Kasumi-1 (cell line): ENCODE results near the gene UST.
"Not testable (repeated sequence)": the region's sequence is repeated elsewhere in the genome, so short reads cannot be mapped to it uniquely, and the experiment has no call there.

ENCODE experiments used
- DNase-seq, 2 experiments: peaks; one replicate each; lab custom pipeline; 2025; lab: John Stamatoyannopoulos, UW

The UST gene

DNA sequence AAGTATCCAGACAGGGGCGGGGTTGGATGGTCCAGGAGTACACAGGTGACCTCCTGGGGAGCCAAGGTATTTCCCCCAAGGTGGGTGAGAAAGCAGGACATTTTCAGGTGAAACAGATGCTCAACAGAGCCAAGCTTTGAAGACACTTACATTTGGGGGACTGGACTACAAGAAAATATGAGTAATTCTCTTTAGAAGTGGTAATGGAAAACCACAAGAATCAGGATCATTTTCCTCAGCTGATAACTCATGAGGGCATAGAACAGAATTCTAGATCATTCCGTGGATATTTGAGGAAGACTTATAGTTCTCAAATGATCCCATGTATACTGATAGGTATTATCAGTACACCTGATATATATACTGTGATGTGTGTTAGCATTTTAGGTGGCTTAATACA is 89.9 kb downstream of the UST start:
- DNase-seq: no peak

DNA sequence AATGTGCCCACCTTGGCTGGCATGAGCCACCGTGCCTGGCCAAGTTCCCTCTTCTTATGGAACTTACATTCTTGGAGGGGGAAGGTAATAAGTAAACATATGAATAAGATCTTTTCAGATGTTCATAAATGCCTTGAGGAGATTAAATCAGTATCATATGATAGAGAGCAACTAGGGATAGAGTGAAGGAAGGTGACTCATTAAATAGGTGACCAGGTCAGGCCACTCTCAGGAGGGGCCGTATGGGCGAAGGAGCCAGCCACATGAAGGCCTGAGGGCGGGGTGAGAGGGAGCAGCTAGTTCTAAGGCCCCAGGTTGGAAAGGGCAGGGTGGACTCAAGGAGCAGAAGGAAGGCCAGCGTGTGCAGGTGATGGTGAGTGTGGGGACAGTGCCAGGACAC is 91.1 kb downstream of the UST start:
- DNase-seq: no peak

DNA sequence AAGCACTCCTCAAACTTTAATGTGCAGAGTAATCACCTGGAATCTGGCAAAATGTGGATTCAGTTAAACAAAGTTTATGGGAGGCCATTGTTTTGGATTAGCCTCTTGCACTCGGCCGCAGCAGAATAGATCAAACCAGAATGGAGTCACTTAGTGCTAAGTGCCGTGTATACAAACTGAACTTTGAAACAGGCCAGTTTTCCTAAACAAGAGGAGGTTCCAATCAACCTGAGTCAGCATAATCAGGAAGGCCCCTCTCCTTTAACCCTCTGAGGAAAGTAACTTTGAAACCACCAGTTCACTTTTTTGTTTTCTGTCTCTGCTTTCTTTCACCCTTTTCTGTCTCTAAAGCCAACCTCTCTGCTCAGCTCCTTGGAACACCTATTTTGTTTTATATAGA is 92.2 kb downstream of the UST start:
- DNase-seq: no peak

DNA sequence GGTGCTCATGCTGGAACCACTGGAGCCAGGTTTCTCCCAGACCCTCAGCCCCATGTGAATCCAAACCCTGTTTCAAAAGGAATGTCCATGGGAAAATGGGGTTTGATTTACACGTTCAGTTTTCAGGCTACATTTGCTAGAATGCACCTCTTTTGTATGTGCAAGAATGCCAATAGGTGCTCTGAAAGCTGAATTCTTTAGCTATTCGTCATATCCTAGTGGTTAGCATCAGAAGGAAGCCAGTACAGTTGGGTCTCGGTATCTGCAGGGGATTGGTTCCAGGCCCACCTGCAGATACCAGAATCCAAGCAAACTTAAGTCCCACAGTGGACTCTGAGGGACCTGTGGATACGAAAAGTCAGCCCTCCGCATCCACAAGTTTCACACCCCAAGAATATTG is 93.4 kb downstream of the UST start:
- no peak for DNase-seq

DNA sequence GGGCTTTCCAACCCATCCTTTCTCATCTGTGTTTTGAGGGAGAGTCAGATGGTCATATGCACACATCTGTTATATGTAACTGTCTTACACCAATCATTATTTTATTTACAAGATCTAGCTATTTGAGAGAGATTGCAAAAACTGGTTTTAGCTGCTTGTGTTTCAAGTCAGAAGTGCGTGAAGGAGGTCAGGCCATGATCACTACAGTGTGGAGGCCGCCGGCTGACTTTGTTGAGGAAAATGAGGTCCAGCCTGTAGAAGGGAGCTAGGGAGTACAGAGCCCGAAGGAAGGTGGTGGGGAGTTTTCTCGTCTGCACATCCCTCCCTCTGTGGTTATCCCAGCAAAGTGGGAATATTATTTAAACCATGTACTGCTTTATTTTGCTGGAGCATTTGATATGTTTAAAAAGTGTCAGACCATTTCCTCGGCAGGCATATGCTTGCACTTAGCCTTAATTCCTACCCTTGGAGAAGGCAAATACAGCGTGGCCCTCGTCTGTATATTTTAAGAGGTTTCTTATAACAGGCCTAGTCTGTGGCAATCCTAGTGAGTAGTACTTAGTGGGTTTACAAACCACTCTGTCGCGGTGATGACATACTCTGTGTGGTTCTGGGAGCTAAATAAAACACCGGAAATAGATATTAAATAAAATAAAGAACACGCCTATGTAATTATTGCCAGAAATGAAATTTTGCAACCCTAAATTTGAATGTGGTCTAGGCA is 95.6 kb downstream of the UST start:
- DNase-seq: no peak

DNA sequence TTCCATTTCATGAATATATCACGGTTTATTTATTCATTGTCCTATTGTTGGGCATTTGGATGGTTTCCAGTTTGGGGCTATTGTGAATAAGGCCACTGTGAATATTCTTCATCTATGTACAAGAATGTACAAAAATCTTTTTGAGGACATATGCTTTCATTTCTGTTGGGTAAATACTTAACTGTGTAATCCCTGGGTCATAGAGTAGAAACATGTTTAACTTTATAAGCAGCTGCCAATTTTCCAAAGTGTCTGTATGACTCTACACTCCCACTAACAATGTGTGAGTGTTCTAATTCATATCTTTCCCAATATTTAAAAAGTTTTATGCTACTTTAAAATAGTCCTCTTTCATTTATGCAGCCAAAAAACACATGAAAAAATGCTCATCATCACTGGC is 98.6 kb downstream of the UST start:
- DNase-seq: no peak

DNA sequence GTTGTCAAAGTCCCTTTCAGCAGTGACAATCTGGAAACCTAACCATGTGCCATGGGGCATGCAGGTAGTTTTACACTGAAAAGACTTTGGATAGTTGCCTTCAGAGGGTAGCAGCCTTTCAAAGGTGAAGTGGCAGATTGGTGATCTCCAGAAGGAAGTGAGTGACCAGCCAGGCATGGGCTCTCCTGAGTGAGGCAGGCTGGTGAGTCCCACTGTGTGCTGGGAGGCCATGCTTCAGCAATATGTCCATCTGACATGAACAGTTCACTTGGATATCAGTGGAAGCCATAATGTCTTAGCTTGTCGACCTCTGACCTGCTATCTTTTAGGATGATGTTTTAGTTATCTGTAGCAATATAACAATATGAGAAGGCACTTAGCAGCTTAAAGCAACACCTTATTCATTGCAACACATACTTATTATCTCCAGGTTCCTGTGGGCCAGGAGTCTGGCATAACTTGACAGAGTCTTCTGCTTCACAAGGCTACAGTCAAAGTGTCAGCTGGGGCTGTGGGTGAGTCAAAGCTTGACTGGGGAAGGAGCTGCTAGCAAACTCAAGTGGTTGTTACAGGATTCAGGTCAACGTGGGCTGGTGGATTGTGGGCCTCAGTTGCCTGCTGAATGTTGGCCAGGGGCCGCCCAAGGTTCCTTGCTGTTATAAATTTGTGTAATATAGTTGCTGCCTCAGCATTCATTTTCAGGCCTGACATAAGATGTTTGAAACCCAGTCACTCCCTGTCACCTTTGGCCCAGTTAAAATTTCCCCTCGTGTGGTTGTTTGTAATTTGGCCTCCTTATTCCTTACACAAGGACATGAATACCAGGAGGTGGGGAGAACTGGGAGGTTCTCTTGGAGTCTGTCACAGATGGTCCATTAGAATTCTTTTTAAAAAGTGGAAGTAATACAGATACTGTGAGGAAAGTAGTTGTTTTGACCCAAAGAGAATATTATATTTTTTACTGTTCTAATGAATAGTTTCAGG is 100.2 kb downstream of the UST start:
- DNase-seq: no peak

DNA sequence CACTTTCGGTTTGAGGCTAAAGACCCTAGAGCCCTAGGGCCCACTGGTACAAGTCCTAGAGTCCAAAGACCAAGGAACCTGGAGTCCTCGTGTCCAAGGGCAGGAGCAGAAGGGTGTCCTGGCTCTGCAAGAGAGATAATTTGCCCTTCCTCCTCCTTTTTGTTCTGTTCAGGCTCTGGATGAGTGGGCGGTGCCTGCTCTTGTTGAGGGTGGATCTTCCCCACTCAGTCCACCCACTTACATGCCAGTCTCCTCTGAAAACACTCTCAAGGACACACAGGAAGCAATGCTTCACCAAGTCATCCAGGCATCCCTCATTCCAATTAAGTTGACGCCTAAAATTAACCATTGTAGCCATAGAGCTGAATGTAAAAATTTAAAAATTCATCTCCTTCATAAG is 102.1 kb downstream of the UST start:
- DNase-seq: no peak

DNA sequence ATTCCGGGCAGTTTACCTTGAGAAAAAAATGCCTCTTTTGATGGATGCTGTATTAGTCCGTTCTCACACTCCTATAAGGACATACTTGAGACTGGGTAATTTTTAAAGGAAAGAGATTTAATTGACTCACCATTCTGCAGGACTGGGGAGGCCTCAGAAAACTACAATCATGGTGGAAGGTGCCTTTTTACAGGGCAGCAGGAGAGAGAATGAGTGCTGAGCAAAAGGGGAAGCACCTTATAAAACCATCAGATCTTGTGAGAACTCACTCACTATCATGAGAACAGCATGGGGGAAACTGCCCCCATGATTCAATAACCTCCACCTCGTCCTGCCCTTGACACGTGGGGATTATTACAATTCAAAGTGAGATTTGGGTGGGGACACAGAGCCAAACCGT is 102.6 kb downstream of the UST start:
- peak; percentile 10 to 13 for DNase-seq

DNA sequence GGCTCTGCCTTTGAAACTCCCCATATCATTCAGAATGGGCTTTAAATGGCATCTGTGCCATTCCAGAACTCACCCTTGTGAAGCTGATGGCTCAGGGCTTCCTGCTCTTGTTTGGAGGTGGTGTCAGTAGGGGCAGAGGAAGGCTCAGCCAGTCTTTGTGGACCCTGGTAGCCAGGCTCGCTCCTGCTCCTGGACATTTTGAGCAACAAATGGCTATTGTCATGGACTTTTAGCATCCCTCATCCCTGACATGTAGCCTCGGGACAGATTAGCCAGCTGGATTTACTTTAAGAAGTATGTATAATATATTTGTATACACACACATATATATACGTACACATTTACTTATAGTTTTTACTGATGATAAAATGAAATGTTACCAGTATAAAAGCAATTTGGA is 104.1 kb downstream of the UST start:
- no peak for DNase-seq

DNA sequence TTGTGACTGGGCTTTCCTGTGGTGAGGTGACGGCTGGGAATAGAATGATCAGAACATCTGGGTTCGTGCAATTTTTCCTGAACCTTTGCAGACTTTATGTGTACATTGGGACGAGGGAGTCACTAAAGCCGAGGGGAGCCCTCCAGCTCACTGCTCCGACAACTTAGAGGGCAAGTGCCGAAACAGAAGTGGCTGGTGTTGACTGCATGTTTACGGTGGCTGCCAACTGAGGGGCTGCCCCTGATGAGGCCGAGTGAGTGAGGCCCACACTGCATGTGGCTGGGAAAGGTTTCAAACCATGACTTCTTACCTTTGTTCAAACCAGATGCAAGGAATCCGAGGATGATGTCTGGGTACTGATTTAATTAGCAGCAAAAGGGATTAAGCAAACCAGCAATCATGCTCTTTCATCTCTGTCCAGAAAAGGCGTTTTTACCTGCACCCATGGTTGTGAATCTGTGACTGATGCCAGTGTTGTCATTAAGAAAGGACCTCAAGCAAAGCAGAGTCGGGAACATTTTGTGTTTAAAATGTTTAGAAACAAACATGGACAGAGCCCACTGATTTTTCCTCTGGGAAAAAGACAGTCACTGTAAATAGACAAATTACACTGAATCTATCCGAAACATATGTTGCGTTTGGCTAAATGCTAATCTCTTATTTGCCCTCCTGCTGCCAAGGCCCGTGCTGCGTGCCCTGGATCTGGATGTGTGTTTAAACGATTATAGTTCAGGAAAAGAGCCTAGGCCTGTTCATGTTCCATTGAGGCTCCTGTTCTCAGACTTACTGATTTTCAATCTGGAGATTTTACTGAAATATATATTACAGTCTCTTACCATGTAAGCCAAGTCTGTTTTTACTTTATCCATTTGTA is 105.1 kb downstream of the UST start:
- no peak for DNase-seq

DNA sequence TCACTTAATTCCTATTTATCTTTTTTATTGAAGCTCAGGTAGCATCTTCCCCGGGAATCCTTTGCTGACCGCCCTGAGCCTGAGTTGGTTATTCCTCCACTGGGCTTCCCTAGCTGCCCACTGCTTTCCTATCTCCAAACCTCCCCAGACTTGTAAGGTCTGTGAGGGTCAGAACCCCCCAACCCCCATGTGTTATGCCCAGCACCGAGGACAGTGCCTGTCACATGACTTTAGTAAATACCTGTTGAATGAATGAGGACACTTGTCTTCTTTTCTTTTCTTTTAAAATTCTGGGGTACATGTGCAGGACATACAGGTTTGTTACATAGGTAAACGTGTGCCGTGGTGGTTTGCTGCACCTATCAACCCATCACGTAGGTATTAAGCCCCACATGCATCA is 105.9 kb downstream of the UST start:
- DNase-seq: no peak

DNA sequence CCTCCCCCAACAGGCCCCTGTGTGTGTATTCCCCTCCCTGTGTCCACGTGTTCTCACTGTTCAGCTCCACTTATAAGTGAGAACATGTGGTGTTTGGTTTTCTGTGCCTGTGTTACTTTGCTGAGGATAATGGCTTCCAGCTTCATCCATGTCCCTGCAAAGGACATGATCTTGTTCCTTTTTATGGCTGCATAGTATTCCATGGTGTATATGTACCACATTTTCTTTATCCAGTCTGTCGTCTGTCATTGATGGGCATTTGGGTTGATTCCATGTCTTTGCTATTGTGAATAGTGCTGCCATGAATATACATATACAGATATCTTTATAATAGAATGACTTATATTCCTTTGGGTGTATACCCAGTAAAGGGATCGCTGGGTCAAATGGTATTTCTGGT is 106.3 kb downstream of the UST start:
- DNase-seq: not testable (repeated sequence)

DNA sequence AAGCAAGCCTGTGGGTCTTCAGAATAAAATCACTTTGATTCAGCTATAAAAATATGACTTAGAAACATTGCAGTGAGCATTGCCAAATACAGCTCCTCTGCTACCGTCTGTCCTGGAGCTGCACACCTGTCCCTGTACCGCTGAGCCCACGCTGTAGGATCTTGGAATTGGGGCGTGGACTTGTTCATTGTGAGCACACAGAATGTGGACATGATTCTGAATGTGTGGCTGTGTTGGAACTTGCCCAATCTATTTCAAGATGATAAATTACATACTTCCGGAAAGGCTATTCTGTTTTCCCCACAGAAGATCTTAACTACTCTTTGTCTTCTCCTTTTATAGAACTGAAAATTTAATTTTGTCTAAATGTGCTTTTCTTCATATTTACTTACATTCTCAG is 107.3 kb downstream of the UST start:
- DNase-seq: no peak

DNA sequence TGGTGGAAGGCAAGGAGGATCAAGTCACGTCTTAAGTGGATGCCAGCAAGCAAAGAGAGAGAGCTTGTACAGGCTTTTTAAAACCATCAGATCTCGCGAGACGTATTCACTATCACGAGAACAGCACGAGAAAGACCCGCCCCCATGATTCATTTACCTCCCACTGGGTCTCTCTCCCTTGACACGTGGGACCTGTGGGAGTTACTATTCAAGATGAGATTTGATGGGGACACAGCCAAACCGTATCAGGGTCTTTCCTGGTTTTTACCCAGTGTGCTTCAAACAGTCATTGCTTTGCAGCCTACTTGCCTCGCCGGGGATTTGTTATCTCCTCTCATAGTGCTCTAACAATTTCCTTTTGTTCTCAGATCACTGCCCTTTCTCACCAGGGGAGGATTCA is 108.2 kb downstream of the UST start:
- DNase-seq: no peak

DNA sequence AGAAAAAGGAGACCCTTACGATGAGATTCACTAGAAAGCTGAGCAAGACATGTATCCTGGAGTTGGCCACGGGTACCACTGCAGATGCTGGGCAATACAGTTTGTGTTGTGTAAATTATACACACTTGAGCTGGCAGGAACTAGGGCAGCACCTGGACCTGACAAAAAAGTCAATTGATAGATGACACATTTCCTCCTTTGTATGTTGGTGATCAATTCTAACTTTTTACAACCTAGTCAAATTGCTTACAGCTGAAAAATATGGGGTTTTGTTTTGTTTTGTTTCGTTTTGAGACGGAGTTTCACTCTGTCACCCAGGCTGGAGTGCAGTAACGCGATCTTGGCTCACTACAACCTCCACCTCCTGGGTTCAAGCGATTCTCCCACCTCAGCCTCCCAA is 108.9 kb downstream of the UST start:
- DNase-seq: no peak

DNA sequence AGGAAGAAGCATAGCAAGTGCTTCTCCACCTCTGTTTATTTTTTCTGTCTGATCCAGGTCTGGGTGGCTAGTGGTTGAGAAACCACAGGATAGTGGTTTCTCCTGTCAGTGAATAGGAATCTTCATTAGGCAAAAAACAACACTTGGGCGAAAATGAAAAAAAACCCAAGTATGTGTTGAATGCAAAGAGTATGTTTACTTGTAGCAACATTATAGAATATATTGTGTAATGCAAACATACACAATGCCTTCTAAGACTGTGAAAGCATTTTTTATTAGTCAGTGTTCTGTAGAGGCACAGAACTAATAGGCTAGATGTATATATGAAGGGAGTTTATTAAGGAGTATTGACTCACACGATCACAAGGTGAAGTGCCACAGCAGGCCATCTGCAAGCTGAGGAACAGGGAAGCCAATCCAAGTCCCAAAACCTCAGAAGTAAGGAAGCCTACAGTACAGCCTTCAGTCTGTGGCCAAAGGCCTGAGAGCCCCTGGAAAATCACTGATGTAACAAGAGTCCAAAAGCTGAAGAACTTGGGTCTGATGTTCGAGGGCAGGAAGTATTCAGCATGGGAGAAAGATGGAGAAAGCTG is 111.1 kb downstream of the UST start:
- DNase-seq: no peak

DNA sequence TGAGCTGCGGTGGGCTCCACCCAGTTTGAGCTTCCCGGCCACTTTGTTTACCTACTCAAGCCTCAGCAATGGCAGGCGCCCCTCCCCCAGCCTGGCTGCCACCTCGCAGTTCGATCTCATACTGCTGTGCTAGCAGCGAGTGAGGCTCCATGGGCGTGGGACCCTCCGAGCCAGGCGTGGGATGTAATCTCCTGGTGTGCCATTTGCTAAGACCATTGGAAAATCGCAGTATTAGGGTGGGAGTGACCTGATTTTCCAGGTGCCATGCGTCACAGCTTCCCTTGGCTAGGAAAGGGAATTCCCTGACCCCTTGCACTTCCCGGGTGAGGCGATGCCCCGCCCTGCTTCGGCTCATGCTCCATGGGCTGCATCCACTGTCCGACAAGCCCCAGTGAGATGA is 117.3 kb downstream of the UST start:
- DNase-seq: not testable (repeated sequence)

DNA sequence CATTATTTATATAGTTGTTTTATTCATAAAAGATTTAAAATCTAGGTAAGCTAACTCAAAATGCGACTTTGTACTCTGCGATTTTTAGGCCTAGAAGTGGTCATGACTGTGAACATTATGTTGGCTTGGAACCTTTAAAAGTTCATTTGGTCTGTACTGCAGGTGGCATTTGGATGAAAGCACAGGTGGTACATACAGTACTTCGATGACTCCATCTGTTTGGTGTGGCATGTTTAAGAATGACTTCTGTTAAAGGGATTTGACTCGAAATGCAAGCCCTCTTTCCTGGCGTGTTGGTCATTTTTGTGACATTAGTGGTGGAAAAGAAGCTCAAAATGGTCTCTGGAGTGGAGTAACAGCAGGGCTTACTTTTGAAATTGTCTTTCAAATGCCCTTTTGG is 118.1 kb downstream of the UST start:
- DNase-seq: no peak

DNA sequence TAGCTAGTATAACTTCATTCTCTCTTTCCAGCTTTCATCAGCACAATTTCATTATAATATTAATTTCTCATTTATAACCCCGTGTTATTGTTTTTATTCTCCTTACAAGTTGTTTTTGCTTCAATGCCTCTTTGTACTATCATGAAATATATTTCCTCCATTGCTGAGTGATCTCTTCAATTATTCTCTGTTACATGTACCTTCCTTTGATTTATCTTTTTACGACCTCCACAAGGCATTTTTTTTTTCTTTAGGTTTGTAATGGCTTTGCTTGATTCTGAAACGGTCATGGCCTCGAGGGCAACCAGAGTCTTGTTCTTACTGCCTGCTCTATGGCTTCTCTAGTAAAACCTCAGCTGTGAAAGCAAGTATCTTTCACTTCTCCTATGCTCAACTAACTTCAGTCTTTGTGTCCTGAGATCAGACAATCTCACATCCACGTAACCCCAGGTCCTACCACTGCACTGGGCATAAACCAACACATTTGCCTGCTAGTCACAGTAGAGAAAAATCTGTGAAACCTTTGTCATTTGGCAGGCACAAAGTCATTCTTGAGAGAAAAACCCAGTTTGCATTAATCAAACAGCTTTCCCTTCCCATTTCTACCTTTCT is 119.9 kb downstream of the UST start:
- no peak for DNase-seq

DNA sequence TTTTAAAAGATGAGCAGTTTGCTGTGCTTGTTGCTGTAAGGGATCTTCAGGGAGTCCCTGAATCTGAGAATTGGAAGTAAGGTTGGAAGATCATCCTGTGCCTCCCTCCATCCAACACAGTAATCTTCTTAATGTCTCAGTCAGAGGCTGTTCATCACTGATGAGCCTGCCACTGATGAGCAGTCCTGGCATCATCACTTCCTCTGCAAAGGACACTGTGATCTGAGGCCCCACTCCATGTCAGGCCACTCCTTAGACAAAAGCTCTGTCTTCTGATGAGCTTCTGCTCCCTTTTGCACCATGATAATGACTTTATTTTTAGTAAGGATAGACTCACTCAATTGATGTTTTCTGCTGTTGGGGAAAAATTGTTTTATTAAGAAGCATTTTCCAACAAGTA is 121.0 kb downstream of the UST start:
- no peak for DNase-seq

DNA sequence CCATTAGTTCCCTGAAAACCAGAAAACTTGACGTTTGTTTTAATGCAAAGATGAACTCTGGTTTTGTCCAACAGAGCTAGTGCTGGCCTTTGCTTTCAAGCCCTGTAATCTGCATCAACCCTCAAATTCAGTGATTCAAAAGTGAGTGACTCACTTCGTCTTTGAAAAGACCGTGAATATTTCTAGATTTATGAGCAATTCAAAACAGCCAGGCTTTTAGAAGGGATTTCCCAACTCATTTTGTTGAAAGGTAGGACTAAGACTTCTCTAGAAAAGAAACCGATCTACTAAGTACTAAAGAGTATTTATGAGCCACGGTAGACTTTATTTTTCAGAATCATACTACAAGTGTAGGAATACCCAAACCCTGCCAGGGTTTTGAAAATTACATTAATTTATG is 121.5 kb downstream of the UST start:
- no peak for DNase-seq
